T-helper 1 cell treated with Interleukin-12 subunit alpha and Interleukin-12 subunit beta and Interleukin-4 antibody, amounts not matched to agents 30 μg/mL and 1 μg/mL, for 36 hours (primary cell): ENCODE results near the gene SCAMP5.

Experiments used
- H3K27ac Mint-ChIP-seq: one replicate; pipeline ENCODE4 v1.8.0; 2021; ENCODE audit warnings: mild to moderate bottlenecking, mixed read lengths
- H3K27me3 Mint-ChIP-seq: one replicate; pipeline ENCODE4 v1.8.0; 2021; ENCODE audit warnings: low read depth, mixed read lengths
- H3K36me3 Mint-ChIP-seq: one replicate; pipeline ENCODE4 v1.8.0; 2021; ENCODE audit warnings: low read depth, mixed read lengths
- H3K4me1 Mint-ChIP-seq: one replicate; pipeline ENCODE4 v1.8.0; 2021; ENCODE audit warnings: low read depth, mixed read lengths
- H3K4me3 Mint-ChIP-seq: one replicate; pipeline ENCODE4 v1.8.0; 2021; ENCODE audit warnings: mild to moderate bottlenecking, moderate library complexity, mixed read lengths
- H3K9me3 Mint-ChIP-seq: one replicate; pipeline ENCODE4 v1.8.0; 2021; ENCODE audit warnings: mixed read lengths

SCAMP5 gene

DNA sequence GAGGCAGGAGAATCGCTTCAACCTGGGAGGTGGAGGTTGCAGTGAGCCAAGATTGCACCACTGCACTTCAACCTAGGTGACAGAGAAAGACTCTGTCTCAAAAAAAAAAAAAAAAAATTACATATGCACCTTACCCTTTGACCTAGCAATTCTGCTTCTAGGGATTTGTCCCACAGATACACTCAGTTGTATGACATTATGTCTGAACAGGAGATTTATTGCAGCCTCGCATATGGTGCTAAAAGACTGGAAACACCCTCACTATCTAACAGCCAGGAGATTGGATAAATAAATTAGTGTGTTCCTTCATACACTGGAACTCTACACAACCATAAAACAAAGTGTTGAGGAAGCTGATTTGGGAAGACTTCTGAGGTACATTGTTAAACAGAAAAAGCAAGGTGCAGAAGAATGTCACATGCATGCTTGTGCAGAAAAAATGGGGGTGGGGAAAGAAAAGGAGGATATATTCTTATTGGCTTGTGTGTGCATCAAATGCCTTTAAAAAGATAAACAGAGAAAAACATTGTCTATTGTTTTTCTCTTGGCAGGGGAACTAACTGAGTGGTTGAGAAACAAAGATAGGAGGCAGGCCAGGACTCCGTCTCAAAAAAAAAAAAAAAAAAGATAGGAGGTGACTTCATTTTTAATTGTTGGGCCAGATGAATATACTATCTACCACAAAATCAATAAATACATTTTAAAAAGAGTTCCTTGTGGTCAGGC, 59.0 kb downstream of the SCAMP5 start:
- peaks cover 28% of the 10 kb centered on the region for H3K4me1 Mint-ChIP-seq
- H3K27ac Mint-ChIP-seq: no peak overlapping the region
- no peaks in the 10 kb centered on the region for H3K27me3 Mint-ChIP-seq
- peaks cover 15% of the 10 kb centered on the region for H3K36me3 Mint-ChIP-seq
- no peak overlapping the region for H3K4me3 Mint-ChIP-seq
- no peaks in the 10 kb centered on the region for H3K9me3 Mint-ChIP-seq

DNA sequence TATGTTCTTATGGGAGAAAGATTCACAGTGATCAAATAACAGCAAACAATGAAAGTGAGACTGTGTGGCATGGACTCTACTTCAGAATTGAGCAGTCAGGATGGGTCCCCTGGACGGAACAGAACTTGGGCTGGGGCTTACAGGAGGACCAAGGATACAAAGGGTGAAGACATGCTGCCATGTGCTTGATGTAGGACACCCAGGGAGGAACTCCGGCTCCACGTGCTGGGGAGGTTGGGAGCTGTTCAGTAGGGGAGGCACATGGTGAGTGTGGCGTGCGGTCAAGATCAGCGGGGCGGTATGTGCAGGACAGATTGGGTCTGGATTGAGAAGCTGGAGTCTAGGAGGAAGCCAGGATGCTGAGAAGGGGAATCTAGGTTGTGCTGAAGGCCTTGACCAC, 60.7 kb downstream of the SCAMP5 start:
- Mint-ChIP-seq H3K4me3 (no peak overlapping the region), H3K27ac (peak overlapping the region; percentile 50), H3K27me3 (no peaks in the 10 kb centered on the region), H3K9me3 (no peaks in the 10 kb centered on the region), H3K36me3 (peaks cover 14% of the 10 kb centered on the region), H3K4me1 (peaks cover 28% of the 10 kb centered on the region)

DNA sequence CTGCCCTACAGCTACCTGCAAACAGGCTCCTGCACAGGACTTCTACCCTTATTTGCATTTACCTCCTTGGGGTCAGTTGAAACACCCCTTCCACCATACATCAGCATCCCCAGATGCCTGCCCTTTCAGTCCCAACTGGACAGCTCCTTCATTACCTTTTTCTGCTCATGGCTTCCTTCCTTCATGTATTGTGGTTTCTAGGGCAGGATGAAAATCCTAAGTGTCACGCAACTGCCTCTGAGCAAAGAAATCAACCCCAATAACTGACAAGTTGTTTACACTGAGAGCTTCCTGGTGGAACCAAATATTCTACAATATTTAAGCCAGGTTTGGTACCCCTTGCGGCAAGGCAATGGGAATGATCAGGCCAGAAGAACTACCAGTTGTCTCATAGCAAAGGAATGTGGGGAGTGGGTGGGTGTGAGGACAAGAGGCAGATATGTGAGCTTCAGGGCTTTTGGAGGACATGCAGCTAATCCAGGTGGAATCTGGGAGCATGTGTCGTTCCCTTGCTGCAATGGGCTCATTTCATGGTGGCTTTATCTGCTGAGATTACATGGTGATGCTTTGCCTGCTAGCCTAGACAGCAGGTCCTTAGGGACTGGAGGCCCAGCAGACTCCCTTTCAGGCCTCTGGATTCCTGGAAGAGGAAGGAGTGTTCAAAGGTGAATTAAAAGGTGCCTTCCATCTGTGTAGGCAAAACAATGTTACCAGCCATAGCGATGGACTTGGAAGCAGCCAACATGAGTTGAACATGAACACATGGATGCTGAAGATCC, 63.0 kb downstream of the SCAMP5 start:
- H3K4me3 Mint-ChIP-seq: no peak overlapping the region
- H3K36me3 Mint-ChIP-seq: peaks cover 16% of the 10 kb centered on the region
- peaks cover 2% of the 10 kb centered on the region for H3K9me3 Mint-ChIP-seq
- H3K27ac Mint-ChIP-seq: peak overlapping the region; percentile 53
- peaks cover 35% of the 10 kb centered on the region for H3K4me1 Mint-ChIP-seq
- no peaks in the 10 kb centered on the region for H3K27me3 Mint-ChIP-seq

DNA sequence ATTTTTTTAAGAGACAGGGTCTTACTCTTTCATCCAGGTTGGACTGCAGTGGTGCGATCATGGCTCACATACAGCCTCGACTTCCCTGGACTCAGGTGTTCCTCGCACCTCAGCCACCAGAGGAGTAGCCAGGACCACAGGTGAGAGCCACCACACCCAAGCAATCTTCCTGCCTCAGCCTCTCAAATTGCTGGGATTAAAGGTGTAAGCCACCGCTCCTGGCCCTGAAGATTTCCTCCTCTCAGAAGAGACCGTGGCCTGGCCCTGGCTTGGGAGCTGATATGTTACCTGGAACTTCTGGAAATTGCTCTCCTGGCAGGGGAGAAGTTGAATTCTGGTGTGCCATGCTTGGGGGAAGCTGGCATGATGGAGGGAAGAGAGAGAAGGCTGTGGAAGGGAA, 64.2 kb downstream of the SCAMP5 start:
- Mint-ChIP-seq H3K27me3 (no peaks in the 10 kb centered on the region), H3K4me1 (peaks cover 40% of the 10 kb centered on the region), H3K27ac (peak overlapping the region; percentile 31), H3K4me3 (no peak overlapping the region), H3K36me3 (peaks cover 24% of the 10 kb centered on the region), H3K9me3 (peaks cover 12% of the 10 kb centered on the region)

DNA sequence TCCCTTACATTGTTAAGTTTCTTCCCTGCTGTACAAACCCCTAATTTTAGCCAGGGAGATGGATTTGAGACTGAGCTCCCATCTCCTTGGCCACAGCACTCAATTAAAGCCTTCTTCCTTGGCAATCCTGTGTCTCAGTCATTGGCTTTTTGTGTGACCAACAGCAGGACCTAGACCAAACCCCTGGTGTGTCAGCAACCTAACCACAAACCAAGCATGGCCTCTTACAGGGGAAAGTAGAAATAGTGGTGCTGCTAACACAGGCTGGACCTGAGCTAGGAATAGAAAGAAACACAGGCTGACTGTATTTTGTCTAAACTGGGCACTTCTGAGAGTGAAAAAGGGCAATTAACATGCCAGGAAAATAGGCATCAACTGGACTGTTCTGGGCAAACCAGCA, 65.9 kb downstream of the SCAMP5 start:
- peaks cover 21% of the 10 kb centered on the region for H3K9me3 Mint-ChIP-seq
- peaks cover 46% of the 10 kb centered on the region for H3K4me1 Mint-ChIP-seq
- peak overlapping the region; percentile 7 for H3K4me3 Mint-ChIP-seq
- peaks cover 30% of the 10 kb centered on the region for H3K36me3 Mint-ChIP-seq
- peak overlapping the region; percentile 82 for H3K27ac Mint-ChIP-seq
- H3K27me3 Mint-ChIP-seq: no peaks in the 10 kb centered on the region

DNA sequence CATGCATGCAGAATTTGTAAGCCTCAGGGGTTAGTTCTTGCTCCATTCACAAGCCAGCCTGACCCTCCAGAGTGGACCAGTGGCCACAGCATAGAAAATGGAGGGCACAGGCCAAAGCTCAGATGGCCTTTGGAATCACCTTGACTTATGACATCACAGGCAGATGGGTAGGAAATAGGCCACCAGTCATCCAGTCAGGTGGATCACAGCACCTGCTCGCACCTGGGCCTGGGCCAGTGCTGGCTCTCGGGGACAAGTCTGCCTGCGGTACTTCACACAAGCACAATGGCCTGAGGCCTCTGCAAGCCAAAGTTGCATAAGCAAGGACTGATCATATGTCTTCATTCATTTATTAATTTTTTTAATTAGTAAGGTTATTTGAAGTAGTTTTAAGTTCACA, 67.3 kb downstream of the SCAMP5 start:
- peaks cover 25% of the 10 kb centered on the region for H3K9me3 Mint-ChIP-seq

DNA sequence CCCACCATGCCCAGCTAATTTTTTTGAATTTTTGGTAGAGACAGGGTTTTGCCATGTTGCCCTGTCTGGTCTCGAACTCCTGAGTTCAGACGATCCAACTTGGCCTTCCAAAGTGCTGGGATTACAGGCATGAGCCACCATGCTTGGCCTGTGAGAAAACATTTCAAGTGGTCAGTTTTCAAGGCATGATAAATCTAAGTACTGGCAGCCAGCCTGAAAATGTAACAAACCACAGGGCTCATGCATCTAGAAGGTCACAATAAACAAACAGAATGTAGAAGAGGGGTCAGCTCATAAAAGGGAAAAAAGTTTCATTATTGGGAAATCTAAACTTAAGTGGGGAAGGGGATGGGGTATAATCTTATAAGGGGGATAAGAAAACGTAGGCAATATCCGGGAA, 68.0 kb downstream of the SCAMP5 start:
- Mint-ChIP-seq H3K36me3 (peaks cover 40% of the 10 kb centered on the region), H3K4me1 (peaks cover 57% of the 10 kb centered on the region), H3K27ac (no peak overlapping the region)

More for the DNA sequence above, 67.3 kb downstream of the SCAMP5 start:
- H3K4me1 Mint-ChIP-seq: peaks cover 58% of the 10 kb centered on the region
- no peak overlapping the region for H3K4me3 Mint-ChIP-seq
- peaks cover 41% of the 10 kb centered on the region for H3K36me3 Mint-ChIP-seq
- H3K27me3 Mint-ChIP-seq: no peaks in the 10 kb centered on the region
- H3K27ac Mint-ChIP-seq: no peak overlapping the region

DNA sequence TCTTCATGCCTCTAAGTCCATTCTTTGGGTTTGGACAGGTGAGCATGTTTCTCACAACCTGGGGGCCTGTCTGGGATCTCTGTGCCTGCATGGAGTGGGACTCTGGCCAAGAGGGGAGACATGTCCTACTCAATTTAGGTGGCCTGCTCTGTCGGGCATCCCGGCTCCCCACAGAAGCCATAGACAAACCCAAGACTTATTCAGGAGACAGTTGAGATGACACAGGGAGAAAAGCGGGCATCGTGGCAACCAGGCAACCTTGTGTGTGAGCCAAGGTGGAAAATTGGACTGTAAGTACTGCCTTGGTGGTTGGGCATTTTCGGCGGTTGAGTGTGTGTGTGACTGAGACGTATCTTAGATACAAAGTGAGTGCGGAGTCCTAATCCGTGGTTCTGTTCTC, 68.5 kb downstream of the SCAMP5 start:
- Mint-ChIP-seq H3K27ac (peak overlapping the region; percentile 24), H3K9me3 (peaks cover 25% of the 10 kb centered on the region), H3K27me3 (no peaks in the 10 kb centered on the region), H3K4me3 (no peak overlapping the region), H3K4me1 (peaks cover 59% of the 10 kb centered on the region), H3K36me3 (peaks cover 39% of the 10 kb centered on the region)

More for the DNA sequence above, 68.0 kb downstream of the SCAMP5 start:
- Mint-ChIP-seq H3K27me3 (no peaks in the 10 kb centered on the region), H3K9me3 (peaks cover 25% of the 10 kb centered on the region), H3K4me3 (no peak overlapping the region)

DNA sequence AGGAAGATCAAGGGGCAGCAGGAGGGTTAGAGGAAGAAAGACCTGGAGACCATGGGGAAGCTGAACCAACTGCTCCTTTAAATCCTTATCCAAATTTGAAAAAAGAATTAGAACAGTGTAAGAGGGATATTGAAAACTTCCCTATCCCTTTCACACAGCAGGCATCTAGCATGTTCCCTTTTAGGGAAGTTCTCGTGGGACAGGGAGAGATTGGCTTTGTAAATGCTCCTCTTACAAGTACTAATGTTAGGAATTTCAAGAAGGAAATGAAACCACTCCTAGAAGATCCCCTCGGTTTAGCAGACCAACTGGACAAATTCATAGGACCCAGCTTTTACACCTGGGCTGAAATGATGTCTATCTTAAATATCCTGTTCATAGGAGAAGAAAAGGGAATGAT, 69.5 kb downstream of the SCAMP5 start:
- H3K27me3 Mint-ChIP-seq: no peaks in the 10 kb centered on the region
- no peak overlapping the region for H3K4me3 Mint-ChIP-seq
- peaks cover 25% of the 10 kb centered on the region for H3K9me3 Mint-ChIP-seq
- H3K36me3 Mint-ChIP-seq: peaks cover 37% of the 10 kb centered on the region
- H3K4me1 Mint-ChIP-seq: peaks cover 69% of the 10 kb centered on the region
- H3K27ac Mint-ChIP-seq: peak overlapping the region; percentile 97

DNA sequence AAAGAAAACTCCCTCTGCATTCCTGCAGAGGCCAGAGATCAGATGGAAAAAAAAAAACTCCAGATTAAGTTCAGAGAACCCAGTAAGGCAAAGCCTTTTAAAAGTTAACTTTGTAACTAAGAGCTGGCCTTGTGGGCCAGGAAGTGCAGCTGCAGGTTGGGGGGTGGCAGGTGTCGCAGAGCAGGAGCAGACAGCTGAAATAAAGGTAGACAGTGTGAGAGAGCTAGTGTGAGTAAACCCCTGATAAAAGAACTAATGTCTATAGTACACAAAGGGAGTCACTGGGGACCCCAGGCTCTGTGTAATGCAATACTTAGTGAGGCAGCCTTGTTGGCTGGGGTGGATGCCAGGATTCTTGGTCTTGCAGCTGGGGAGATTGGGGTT, 70.1 kb downstream of the SCAMP5 start:
- peaks cover 75% of the 10 kb centered on the region for H3K4me1 Mint-ChIP-seq

DNA sequence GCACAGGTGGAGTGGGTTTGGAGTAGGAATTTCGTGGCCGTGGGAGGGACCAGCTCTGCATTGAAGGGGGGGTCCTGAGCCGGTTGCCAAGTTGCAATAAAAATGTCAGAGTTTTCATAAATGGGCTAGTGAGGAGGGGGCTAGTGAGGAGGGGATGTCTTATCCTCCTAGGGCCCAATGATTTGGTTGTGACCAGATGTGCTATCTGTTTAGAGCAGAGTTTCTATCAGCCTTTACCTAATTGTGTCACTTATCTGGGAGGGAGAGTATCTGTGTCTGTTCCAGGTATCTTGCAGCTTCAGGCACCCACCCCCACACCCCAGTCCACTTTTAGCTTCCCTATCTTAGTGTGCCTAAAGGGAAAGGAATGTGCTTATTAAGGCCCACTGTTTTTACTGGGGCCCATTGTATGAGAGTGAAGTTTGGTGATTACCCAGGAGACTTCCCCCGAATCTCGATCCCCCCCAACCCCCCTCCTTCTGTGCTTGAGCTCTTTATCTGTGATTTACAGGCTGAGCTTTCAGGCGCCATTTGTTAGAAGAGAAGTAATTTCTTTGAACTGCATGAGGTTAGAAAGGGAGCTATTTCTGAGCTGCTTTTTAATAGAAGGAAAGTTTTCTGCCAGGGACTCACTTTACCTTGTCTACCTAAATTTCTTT, 70.6 kb downstream of the SCAMP5 start:
- Mint-ChIP-seq H3K36me3 (peaks cover 38% of the 10 kb centered on the region), H3K27ac (peak overlapping the region; percentile 97), H3K9me3 (peaks cover 25% of the 10 kb centered on the region), H3K27me3 (no peaks in the 10 kb centered on the region), H3K4me3 (peak overlapping the region; percentile 48), H3K4me1 (peaks cover 78% of the 10 kb centered on the region)

More for the DNA sequence above, 70.1 kb downstream of the SCAMP5 start:
- Mint-ChIP-seq H3K4me3 (peak overlapping the region; percentile 48), H3K27ac (peak overlapping the region; percentile 97), H3K9me3 (peaks cover 25% of the 10 kb centered on the region), H3K36me3 (peaks cover 37% of the 10 kb centered on the region), H3K27me3 (no peaks in the 10 kb centered on the region)

DNA sequence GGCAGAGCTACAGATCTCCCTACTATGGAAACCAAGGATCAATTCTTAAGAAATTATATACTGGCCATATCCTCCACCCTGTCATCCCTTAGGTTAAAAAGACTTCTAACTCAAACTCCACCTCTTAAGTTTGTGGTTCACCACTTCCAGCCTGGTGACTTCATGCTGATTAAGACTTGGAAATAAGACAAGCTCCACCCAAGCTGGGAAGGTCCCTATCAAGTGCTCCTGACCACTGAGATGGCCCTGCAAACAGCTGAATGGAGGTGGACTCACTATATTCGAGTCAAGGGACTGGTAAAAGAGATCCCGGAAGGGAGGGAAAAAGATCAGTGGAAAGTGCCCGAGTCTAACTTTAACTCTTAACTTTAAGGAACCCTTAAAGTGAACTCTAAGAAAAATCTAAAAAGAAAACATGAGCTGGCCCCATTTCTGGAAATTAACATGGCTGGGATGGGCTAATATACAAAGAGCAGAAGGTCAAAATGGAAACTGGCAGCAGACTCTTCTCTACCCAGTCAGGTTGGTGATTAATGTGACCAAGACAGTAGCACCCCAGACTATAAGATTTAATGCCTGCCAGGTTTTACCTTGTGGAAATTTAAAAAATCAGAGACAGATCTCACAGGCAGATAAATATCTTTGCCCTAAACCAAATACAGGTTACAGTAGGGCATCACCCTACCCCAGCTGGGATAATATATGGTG, 71.9 kb downstream of the SCAMP5 start:
- Mint-ChIP-seq H3K9me3 (peaks cover 25% of the 10 kb centered on the region), H3K27me3 (no peaks in the 10 kb centered on the region), H3K4me1 (peaks cover 84% of the 10 kb centered on the region), H3K27ac (peak overlapping the region; percentile 97), H3K4me3 (peak overlapping the region; percentile 54), H3K36me3 (peaks cover 45% of the 10 kb centered on the region)

DNA sequence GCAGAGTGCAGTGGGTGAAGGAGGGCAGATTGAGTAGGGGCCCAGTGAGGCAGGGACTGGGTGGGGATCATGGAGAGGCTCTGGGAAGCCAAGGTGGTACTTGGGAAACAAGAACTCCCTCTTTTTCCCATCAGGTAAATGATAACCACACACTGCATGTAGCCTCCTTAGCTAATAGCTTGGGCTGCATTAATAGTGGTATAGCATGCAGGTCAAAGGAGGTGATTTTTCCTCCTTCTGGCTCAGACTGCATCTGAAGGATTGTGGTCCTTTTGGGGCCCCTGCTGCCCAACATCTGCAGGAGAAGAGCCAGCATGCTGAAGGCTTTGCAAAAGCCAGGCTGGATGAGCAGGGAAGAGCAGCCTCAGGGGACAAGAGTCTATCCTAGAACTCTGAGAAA, 73.4 kb downstream of the SCAMP5 start:
- H3K4me1 Mint-ChIP-seq: peaks cover 89% of the 10 kb centered on the region
- H3K27me3 Mint-ChIP-seq: no peaks in the 10 kb centered on the region
- H3K9me3 Mint-ChIP-seq: peaks cover 19% of the 10 kb centered on the region
- H3K36me3 Mint-ChIP-seq: peaks cover 45% of the 10 kb centered on the region
- peak overlapping the region; percentile 97 for H3K27ac Mint-ChIP-seq
- H3K4me3 Mint-ChIP-seq: peak overlapping the region; percentile 57

DNA sequence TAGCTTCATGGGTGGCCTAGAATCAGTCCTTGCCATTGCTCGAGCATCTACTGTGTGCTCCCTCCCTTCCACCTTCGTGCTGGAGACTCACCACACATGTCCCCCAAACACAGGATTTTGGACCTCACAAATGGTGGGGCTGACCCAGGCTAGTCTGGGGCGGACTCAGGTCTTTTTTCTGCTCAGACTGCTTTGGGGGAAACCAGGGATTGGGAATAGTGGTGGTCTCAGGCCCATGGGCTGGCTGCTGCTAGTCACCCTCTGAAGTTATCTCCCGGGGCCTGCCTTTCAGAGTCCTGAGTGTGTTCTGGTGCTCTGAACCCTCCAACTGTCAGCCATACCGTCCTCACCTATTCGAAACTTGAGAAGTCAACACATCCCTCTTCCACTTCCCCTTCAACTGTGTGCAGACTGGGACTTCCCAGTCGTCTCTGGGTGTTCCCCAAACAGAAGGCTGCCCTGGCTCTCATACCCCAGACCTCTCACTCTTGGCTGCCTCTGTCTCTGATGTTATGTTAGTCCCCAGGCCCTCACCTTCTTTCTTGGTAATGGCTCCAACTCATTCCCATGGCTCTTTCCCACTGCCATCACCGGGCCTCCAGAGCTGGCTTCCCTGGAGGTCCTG, 74.0 kb downstream of the SCAMP5 start:
- no peaks in the 10 kb centered on the region for H3K27me3 Mint-ChIP-seq

More for the DNA sequence above, 74.0 kb downstream of the SCAMP5 start:
- Mint-ChIP-seq H3K4me3 (peak overlapping the region; percentile 55), H3K9me3 (peaks cover 12% of the 10 kb centered on the region), H3K36me3 (peaks cover 39% of the 10 kb centered on the region), H3K4me1 (peaks cover 83% of the 10 kb centered on the region), H3K27ac (peak overlapping the region; percentile 97)
